ENCODE data around the gene FURIN. TPM values are rescaled to one million over a fixed set of nuclear protein-coding genes. Genes with fewer than 3 reads are reported as not detected.

The FURIN gene
- total RNA-seq (2022; extraction: Qiagen RNA extraction; ENCODE audit: low read depth), result 43.7 to 65.2 TPM (median 59.3 TPM) in 5 replicates

GRCh38 chr15:90868261-90868689 is at the start of gene FURIN:
FURIN (plus strand) TSS chr15:90868588; CDS start chr15:90875741, 7,153 bp downstream.

GRCh38 chr15:90883976-90884718 is 15.8 kb downstream of the FURIN start, which contains the start of gene FES:
FES (plus strand) TSS chr15:90884504; CDS start chr15:90885046, 542 bp downstream.

GRCh38 chr15:90902840-90903732 is 34.7 kb downstream of the FURIN start, which contains the start of gene MAN2A2:
MAN2A2 (plus strand) TSS chr15:90903302; CDS start chr15:90904208, 906 bp downstream.

GRCh38 chr15:90931828-90932659 is 63.7 kb downstream of the FURIN start, which contains the start of gene HDDC3:
HDDC3 (minus strand) TSS chr15:90932549; CDS start chr15:90932540, 9 bp downstream.

Other genes starting within 250 kb of the FURIN start
- gene BLM, start 151.2 kb upstream of the FURIN start, total RNA-seq (2022; extraction: Qiagen RNA extraction; ENCODE audit: low read depth), result 11.0 to 13.3 TPM (median 11.9 TPM) in 5 replicates
- 0.51 to 1.3 TPM (median 0.99 TPM) in 5 replicates for gene FES, start 15.9 kb downstream of the FURIN start, total RNA-seq (2022; extraction: Qiagen RNA extraction; ENCODE audit: low read depth)
- gene MAN2A2, start 34.7 kb downstream of the FURIN start, total RNA-seq (2022; extraction: Qiagen RNA extraction; ENCODE audit: low read depth), result 21.5 to 31.1 TPM (median 29.2 TPM) in 5 replicates
- gene HDDC3, start 64.0 kb downstream of the FURIN start, total RNA-seq (2022; extraction: Qiagen RNA extraction; ENCODE audit: low read depth), result 27.1 to 34.8 TPM (median 30.9 TPM) in 5 replicates
- gene UNC45A, start 66.7 kb downstream of the FURIN start, total RNA-seq (2022; extraction: Qiagen RNA extraction; ENCODE audit: low read depth), result 52.7 to 60.0 TPM (median 54.3 TPM) in 5 replicates
- gene RCCD1, start 86.3 kb downstream of the FURIN start, total RNA-seq (2022; extraction: Qiagen RNA extraction; ENCODE audit: low read depth), result 31.1 to 52.4 TPM (median 37.1 TPM) in 5 replicates
- gene PRC1, start 125.9 kb downstream of the FURIN start, total RNA-seq (2022; extraction: Qiagen RNA extraction; ENCODE audit: low read depth), result 181 to 221 TPM (median 207 TPM) in 5 replicates
- 12.3 to 17.6 TPM (median 15.0 TPM) in 5 replicates for gene VPS33B, start 154.0 kb downstream of the FURIN start, total RNA-seq (2022; extraction: Qiagen RNA extraction; ENCODE audit: low read depth)
- gene SV2B, start 231.7 kb downstream of the FURIN start, total RNA-seq (2022; extraction: Qiagen RNA extraction; ENCODE audit: low read depth), result 0.06 to 0.15 TPM (median 0.12 TPM) in 4 of 5 replicates, not detected in the other

Data from A549 treated with GW870086 at 1 μM for 4 hours (cell line).